GM12878 (cell line): ENCODE data around the gene LSR. TPM values are rescaled to one million over a fixed set of nuclear protein-coding genes. Genes with fewer than 3 reads are reported as not detected.
A peak's percentile ranks its signal among the peaks of the same experiment; 100 is the strongest.

ENCODE experiments used
- ATAC-seq: fragments of 200-7000 bp; cut with Tn5 transposase; 3 replicates; pipeline ENCODE4 v1.9.1; 2020; ENCODE audit warnings: mild to moderate bottlenecking, moderate library complexity
- BruUV-seq: library from RNA; stranded (reverse); fragments of 400-500 nt; replicated peaks from 2 replicates; lab custom pipeline; 2021; lab: Mats Ljungman, UMichigan
- CTCF ChIA-PET: fragments of 300-600 bp; sonication (Branson Sonifier 250); formaldehyde crosslinking; extraction: SDS; loops from one replicate; lab custom pipeline; 2021; ENCODE audit warnings: inconsistent platforms; lab: Yijun Ruan, JAX
- POLR2A ChIA-PET: fragments of 350-600 bp; formaldehyde crosslinking; extraction: SDS; loops from one replicate; lab custom pipeline; 2021; ENCODE audit warnings: inconsistent platforms; lab: Charles Lee
- RAD21 ChIA-PET: fragments of 300-600 bp; sonication (Branson Sonifier 250); formaldehyde crosslinking; loops from one replicate; lab custom pipeline; 2023; ENCODE audit warnings: antibody characterized with exemption; ENCODE audit not compliant: unreplicated experiment; lab: Charles Lee
- SMC1A ChIA-PET: fragments of 300-600 bp; sonication (Branson Sonifier 250); formaldehyde crosslinking; loops from one replicate; lab custom pipeline; 2023; ENCODE audit not compliant: unreplicated experiment, uncharacterized antibody; lab: Charles Lee
- DNase-seq: peaks from one replicate; pipeline ENCODE4 v3.0.0-alpha.2; 2011; ENCODE audit warnings: low read depth, low spot score
- FAIRE-seq: peaks from 3 replicates; lab custom pipeline; 2011; peaks lifted over from hg19 to GRCh38; lab: Jason Lieb, UNC
- H2AFZ ChIP-seq: 2 replicates; pipeline ENCODE4 v1.6.0; 2011; ENCODE audit warnings: low read depth, low read length, control low read depth; ENCODE audit not compliant: control insufficient read depth
- H3K27ac ChIP-seq: 2 replicates; pipeline ENCODE4 v1.5.1; 2011; ENCODE audit warnings: control low read depth; ENCODE audit not compliant: control insufficient read depth, insufficient read depth
- H3K27me3 ChIP-seq, 2 experiments: replicated peaks in 1 of 2; 2 replicates each; pipeline versions ENCODE4 v1.6.0 to v1.6.1; 2011; ENCODE audit warnings: low read length in 1 of 2; ENCODE audit not compliant: control insufficient read depth in 2 of 2, insufficient read depth in 2 of 2
- H3K36me3 ChIP-seq, 2 experiments: 2 replicates each; pipeline ENCODE4 v1.5.1; 2011; ENCODE audit warnings: low read length in 1 of 2; ENCODE audit not compliant: control insufficient read depth in 2 of 2, insufficient read depth in 2 of 2
- H3K4me1 ChIP-seq: 2 replicates; pipeline ENCODE4 v1.6.1; 2011; ENCODE audit warnings: mild to moderate bottlenecking, low read length, moderate library complexity, mixed read lengths; ENCODE audit not compliant: control insufficient read depth, insufficient read depth
- H3K4me2 ChIP-seq: 2 replicates; pipeline ENCODE4 v1.6.0; 2011; ENCODE audit warnings: control low read depth; ENCODE audit not compliant: control insufficient read depth, insufficient read depth
- H3K4me3 ChIP-seq: fragments of 200-600 bp; sonication (generic); 2 replicates; pipeline ENCODE4 v1.5.1; 2016
- H3K79me2 ChIP-seq: 2 replicates; pipeline ENCODE4 v1.6.0; 2011; ENCODE audit warnings: low read length; ENCODE audit not compliant: control insufficient read depth, insufficient read depth
- H3K9ac ChIP-seq: 2 replicates; pipeline ENCODE4 v1.8.0; 2011; ENCODE audit warnings: low read length, control low read depth, mixed read lengths; ENCODE audit not compliant: control insufficient read depth, insufficient read depth
- H3K9me3 ChIP-seq: replicated peaks from 3 replicates; pipeline ENCODE4 v1.5.1; 2011; ENCODE audit warnings: mild to moderate bottlenecking, low read length; ENCODE audit not compliant: control insufficient read depth, insufficient read depth
- H4K20me1 ChIP-seq: 2 replicates; pipeline ENCODE4 v1.6.0; 2011; ENCODE audit not compliant: control insufficient read depth, insufficient read depth
- LARP7 ChIP-seq: fragments of 450-650 bp; IDR thresholded peaks from 2 replicates; pipeline ENCODE4 v1.6.1; 2017; ENCODE audit warnings: mild to moderate bottlenecking
- RUNX3 ChIP-seq: IDR thresholded peaks from 2 replicates; pipeline ENCODE4 v1.6.1; 2012; ENCODE audit warnings: low read length, inconsistent platforms
- ZNF207 ChIP-seq: fragments of 450-650 bp; IDR thresholded peaks from 2 replicates; pipeline ENCODE4 v1.6.1; 2014; ENCODE audit warnings: antibody characterized with exemption, mild to moderate bottlenecking, borderline replicate concordance
- ZNF217 ChIP-seq: fragments of 450-650 bp; IDR thresholded peaks from 2 replicates; pipeline ENCODE4 v1.6.1; 2017; ENCODE audit warnings: antibody characterized with exemption, mild to moderate bottlenecking
- ZNF384 ChIP-seq: IDR thresholded peaks from 2 replicates; pipeline ENCODE4 v1.6.1; 2012; ENCODE audit warnings: low read depth, mild to moderate bottlenecking, low read length, improper control_type of control experiment, borderline replicate concordance
- ZSCAN29 ChIP-seq: fragments of 450-650 bp; IDR thresholded peaks from 2 replicates; pipeline ENCODE4 v1.6.1; 2017; ENCODE audit warnings: mild to moderate bottlenecking, moderate library complexity
- WGBS: methylation state at CpG from one replicate; pipeline ENCODE4 v1.1.6; 2016; ENCODE audit warnings: low lambda C conversion rate; ENCODE audit not compliant: insufficient replicate concordance, insufficient coverage; ENCODE audit errors: missing lambda C conversion rate; 5-methylcytosine and 5-hydroxymethylcytosine counted together
- in situ Hi-C: fragments of 300-500 bp; cut with MboI; formaldehyde crosslinking; loops from 9 replicates; pipeline ENCODE4 v1.14.3; 2018; ENCODE audit warnings: mixed read lengths
- intact Hi-C: fragments of 100-400 bp; cut with micrococcal nuclease; formaldehyde crosslinking; loops from one replicate; pipeline ENCODE4 v1.14.2; 2022; ENCODE audit not compliant: unreplicated experiment
- polyA plus RNA-seq, 11 experiments: library from polyadenylated mRNA; depleted of rRNA in 4 of 11; unstranded in 6 of 11; stranded (reverse) in 5 of 11; fragments of >200 nt; fragmentation: Nextera tagmentation in 4 of 11; fragmentation: Illumina TruSeq in 1 of 11; extraction: Ambion mirVana in 4 of 11; extraction: Trizol in 1 of 11; gene quantifications; 1 replicate in 1 of 11; 2 replicates in 10 of 11; pipeline versions ENCODE4 v1.2.1 to v1.2.3, GENCODE V29; 2011 to 2016; ENCODE audit warnings: inconsistent platforms in 2 of 11, missing spikeins in 2 of 11, low read depth in 1 of 11
- total RNA-seq, 4 experiments: library from RNA; depleted of rRNA in 3 of 4; stranded (reverse); fragments of >200 nt in 3 of 4; fragmentation: Illumina TruSeq in 1 of 4; extraction: Trizol in 1 of 4; gene quantifications; 2 replicates each; pipeline versions ENCODE4 v1.2.1 to v1.2.3, GENCODE V29; 2013 to 2021
- TF ChIP-seq, protein P1 (sequence below): IDR thresholded peaks from 2 replicates; pipeline ENCODE4 v1.6.1; 2012; ENCODE audit warnings: low read depth, low read length, improper control_type of control experiment
- TF ChIP-seq, protein P2 (sequence below): IDR thresholded peaks from 2 replicates; pipeline ENCODE4 v1.6.1; 2011; ENCODE audit warnings: borderline replicate concordance, low read depth, mild to moderate bottlenecking, moderate library complexity, low read length; ENCODE audit not compliant: insufficient read depth, poor library complexity, severe bottlenecking

LSR gene
- total and polyA plus RNA-seq, 10 of the 15 experiments (the other 5 are each of a cell fraction or from before 2014, with no cell fraction given): 0.26 to 53.9 (median 26.3) TPM

DNA sequence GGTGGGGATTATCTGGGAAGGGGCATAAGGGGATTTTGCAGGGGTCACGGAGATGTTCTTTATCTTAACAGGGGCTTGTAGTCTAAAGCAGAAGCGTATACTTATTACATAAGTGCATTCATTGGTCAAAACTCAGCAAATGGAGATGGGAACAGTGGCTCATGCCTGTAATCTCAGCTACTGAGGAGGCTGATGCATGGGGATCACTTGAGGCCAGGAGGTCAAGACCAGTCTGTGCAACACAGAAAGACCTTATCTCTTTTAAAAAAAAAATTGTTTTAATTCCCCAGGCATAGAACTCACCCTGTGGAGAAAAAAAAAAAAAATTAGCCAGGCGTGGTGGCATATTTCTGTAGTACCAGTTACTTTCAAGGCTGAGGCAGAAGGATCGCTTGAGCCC, 39.2 kb upstream of the LSR start (continued):
- no peak for TF ChIP-seq ZNF217
- TF ChIP-seq, protein P1, sequence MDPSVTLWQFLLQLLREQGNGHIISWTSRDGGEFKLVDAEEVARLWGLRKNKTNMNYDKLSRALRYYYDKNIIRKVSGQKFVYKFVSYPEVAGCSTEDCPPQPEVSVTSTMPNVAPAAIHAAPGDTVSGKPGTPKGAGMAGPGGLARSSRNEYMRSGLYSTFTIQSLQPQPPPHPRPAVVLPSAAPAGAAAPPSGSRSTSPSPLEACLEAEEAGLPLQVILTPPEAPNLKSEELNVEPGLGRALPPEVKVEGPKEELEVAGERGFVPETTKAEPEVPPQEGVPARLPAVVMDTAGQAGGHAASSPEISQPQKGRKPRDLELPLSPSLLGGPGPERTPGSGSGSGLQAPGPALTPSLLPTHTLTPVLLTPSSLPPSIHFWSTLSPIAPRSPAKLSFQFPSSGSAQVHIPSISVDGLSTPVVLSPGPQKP: no peak
- TF ChIP-seq, protein P2, sequence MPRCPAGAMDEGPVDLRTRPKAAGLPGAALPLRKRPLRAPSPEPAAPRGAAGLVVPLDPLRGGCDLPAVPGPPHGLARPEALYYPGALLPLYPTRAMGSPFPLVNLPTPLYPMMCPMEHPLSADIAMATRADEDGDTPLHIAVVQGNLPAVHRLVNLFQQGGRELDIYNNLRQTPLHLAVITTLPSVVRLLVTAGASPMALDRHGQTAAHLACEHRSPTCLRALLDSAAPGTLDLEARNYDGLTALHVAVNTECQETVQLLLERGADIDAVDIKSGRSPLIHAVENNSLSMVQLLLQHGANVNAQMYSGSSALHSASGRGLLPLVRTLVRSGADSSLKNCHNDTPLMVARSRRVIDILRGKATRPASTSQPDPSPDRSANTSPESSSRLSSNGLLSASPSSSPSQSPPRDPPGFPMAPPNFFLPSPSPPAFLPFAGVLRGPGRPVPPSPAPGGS: no peak
- TF ChIP-seq LARP7: no peak

DNA sequence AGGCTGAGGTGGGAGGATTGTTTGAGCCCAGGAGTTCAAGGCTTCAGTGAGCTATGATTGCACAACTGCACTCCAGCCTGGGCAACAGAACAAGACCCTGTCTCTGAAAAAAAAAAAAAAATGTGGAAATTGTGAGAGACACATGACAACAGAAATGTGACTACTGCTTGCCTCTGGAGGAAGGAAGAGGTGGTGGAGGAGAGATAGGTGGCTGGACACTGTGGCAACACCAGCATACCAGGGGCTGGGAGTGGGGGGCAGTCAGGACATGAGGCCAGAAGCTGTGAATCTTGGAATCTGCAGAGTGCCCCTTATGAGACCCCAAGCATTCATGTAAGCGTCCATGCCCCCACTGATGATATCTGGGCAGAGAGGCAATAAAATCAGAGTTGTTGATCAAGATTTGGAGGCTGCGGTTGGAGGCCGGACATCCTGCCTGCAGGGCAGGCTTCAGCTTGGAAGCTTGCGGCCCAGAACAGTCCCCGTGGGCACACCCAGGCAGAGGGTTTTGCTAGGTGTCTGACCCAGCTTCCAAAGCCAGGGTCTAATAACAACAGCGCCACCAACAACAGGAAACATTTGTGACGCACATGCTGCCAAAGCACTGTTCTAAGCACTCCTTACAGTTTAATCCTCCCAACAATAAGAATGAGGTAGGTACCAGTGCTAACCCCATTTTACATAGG, 37.1 kb upstream of the LSR start:
- no peak overlapping the region for H3K9ac ChIP-seq
- in situ Hi-C loops: no loop called here
- no peak overlapping the region for H3K4me3 ChIP-seq
- no peak for DNase-seq
- no peaks in the 10 kb centered on the region for H3K79me2 ChIP-seq
- no peaks in the 10 kb centered on the region for H3K36me3 ChIP-seq
- 49% methylated on average over 7 of the region's 7 CpGs for WGBS
- H4K20me1 ChIP-seq: no peaks in the 10 kb centered on the region
- peaks cover 45% of the 10 kb centered on the region for H3K4me1 ChIP-seq
- intact Hi-C loops: no loop called here
- no peaks in the 10 kb centered on the region for H3K27me3 ChIP-seq
- ChIA-PET POLR2A (no interaction called here), RAD21 (interaction anchor here (1.4 kb wide), 1 partner anchor 70 kb away, joined by 5 read pairs; no protein-coding TSS in a partner anchor), SMC1A (interaction anchor here (0.9 to 1.1 kb wide), 2 partner anchors 40 to 50 kb away, joined by 3 to 4 read pairs; no protein-coding TSS in a partner anchor), CTCF (interaction anchor here (1.1 to 1.4 kb wide), 3 partner anchors 39 to 70 kb away, joined by 3 to 5 read pairs (median 3); no protein-coding TSS in a partner anchor)
- TF ChIP-seq ZNF384: no peak
- TF ChIP-seq RUNX3: peak; percentile 27; the same call in 1 of the 2 replicates
- TF ChIP-seq ZNF207: no peak
- no peak for TF ChIP-seq ZSCAN29
- BruUV-seq: no TSS peak
- H3K9me3 ChIP-seq: no peaks in the 10 kb centered on the region; the same call in 2 of the 3 replicates
- peak overlapping the region; percentile 2 for H2AFZ ChIP-seq
- H3K27ac ChIP-seq: no peak overlapping the region
- FAIRE-seq: no peak
- no peak for ATAC-seq
- no peak overlapping the region for H3K4me2 ChIP-seq
